HG03175 (cell line): ENCODE results near the gene DSE.
A peak's percentile ranks its signal among the peaks of the same experiment; 100 is the strongest.

Source experiments
- ATAC-seq: cut with Tn5 transposase; IDR thresholded peaks from one replicate; pipeline ENCODE4 v1.9.1; 2021; ENCODE audit warnings: mild to moderate bottlenecking, moderate library complexity; ENCODE audit not compliant: unreplicated experiment

DSE gene

GRCh38 chr6:116359835-116360234, 10.9 kb upstream of the DSE start:
- no peak for ATAC-seq

DNA sequence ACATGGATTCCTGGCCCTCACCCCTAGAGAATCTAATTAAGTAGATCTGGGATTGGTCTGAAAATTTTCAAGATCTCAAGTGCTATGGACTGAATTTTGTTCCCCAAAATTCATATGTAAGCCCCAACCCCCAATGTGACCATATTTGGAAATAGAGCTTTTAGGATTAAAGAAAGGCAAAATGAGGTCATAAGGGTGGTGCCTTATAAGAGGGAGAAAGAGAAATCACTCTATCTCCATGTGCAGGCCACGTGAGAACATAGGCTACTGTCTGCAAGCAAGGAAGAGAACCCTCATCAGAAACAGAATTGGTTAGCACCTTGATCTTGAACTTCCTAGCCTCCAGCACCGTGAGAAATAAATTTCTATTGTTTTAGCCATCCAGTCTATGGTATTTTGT, 8.5 kb upstream of the DSE start:
- ATAC-seq, result no peak

DNA sequence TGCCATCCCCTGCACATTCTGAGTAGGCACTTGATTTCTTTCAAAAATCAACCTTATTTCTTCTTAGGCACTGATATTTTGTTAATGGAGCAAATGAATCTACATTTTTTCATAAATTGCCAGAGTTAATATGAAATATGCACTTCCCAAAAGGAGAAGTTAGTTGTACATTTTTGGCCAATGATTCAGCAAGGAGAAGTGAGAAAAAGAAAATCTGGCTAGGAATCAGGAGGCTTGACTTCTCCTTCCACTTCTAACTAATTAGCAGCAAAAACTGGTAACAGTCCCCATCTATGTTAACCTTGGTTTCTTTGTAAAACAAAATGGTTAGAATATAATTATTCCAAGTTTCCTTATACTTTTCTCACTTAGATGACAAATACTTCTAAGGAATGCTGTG, 7.0 kb upstream of the DSE start:
- ATAC-seq, result no peak

DNA sequence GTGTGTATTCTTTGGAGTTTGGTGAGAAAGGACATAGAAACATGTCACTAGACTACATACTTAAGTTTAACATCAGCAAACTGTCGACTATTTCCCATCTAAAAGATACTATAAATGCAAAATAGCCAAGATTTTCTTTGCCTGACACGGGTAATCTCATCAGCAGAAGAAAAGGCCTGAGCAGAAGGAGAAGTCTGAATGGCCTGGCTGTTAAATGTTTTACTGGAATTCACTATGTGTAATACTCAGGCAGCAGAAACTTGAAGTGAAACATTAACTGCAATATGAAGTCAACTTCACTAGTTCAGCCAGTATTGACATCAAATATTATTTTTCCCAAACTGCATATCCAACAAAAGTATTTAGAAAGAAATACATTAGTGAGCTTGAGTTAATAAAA, 6.4 kb upstream of the DSE start:
- no peak for ATAC-seq

DNA sequence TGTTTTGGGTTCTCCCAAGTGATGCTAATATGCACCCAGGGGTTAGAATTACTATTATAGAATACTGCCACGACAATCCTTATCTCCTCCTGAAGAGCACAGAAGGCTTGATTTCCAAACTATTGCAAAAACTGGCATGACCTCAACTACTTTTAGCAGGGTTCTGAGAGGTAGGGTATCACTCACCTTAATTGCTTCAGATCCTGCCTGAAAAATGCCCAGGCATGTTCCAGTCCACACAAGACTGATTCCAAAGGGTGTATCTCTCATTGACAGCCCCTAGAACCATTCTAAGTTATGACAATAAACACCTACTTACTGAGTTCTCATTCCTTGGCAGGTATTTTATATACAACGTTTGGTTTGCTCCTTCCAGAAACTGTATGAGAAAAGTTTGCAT, 5.0 kb upstream of the DSE start:
- ATAC-seq, result no peak

GRCh38 chr6:116366740-116367275, 3.9 kb upstream of the DSE start:
- no peak for ATAC-seq

DNA sequence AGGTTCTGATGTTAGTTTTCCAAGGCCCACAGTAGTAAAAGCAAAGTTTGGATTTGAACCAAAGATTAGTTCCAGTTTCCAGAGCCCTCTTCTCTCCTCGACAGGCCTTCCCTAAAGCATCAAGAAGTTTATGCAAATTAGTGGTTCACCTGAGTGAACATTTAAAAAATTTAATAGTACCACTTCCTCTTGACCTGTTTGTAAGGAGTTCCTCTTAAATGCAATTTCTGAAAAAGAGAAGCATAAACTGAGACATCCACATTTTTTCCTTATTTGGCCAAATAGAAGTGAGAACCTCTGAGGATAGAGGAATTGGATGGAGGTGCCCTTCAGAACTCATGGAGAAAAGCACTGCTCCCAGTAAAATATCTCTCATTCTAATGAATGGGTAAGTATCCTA, 1.2 kb upstream of the DSE start:
- peak; percentile 47 for ATAC-seq

DNA sequence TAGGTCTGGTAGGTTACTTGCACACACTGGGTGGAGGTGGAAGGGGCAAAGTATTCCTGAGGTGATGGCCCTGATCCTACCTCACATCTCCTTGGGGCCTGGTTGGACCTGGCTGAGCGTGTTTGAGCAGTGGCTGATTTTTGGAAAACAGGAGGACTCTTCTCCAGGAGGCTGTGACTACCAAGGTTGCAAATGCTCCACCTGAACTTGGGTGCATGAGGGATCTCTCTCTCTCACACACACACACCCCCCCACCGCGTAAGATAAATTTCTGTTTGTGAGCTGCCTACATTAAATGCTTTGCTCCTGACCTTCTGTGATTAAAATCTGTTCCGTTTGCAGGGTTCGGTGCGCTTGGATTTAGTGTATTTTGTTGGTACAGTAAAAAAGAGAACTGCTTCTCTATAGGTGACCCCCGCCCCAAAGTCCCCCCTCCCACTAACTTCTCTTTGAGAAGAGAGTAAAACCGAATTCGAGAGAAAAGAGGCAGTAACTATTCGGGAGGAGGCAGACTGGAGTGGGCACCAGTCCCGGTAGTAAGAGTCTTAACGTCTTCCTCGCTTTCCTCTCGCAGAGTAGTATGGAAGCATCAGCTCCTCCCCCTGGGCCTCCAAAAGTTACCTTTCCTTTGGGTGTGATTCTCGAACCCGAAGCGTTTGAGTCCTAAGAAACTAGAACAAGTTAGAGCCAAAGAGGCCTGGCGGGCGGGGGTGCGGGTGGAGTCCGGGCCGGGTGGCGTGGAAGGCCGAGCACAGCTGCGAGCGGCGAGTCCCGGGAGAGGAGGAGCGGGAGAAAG, 585 bp upstream of the DSE start:
- peak; percentile 43 for ATAC-seq

- ATAC-seq, result peak; percentile 39
Observed at GRCh38 chr6:116371120-116371917, 572 bp downstream of the DSE start.

DNA sequence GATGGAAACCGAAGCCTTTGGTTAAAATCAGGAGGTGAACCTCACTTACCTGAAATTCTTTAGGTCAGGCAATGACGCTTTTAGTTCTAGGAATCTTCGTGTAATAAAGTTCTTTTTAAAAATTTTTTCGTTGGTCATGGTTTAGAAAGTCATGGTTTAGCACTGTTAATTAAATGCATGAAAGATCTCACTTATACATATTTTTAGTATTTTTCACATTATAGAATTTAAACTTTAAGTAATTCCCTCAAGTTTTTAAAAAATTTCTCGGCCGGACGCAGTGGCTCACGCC, 1.1 kb downstream of the DSE start:
- no peak for ATAC-seq

DNA sequence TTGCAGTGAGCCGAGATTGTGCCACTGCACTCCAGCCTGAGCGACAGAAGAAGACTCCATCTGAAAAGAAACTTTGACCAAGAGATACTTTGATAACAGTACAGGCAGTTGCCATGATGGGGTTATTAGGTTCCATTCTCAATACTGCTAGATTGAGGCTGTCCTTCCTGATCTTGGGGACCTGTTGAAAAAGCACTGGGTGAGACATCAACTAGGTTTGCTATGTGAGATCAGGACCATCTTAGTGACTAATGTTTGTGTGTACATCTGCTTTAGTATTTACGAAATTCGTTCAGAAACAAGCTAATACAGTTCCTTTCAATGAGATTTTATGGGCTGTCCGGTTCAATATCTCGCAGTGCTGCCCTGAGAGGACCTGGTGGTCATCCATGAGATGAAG, 2.6 kb downstream of the DSE start:
- no peak for ATAC-seq

GRCh38 chr6:116373940-116374339, 3.2 kb downstream of the DSE start:
- no peak for ATAC-seq

DNA sequence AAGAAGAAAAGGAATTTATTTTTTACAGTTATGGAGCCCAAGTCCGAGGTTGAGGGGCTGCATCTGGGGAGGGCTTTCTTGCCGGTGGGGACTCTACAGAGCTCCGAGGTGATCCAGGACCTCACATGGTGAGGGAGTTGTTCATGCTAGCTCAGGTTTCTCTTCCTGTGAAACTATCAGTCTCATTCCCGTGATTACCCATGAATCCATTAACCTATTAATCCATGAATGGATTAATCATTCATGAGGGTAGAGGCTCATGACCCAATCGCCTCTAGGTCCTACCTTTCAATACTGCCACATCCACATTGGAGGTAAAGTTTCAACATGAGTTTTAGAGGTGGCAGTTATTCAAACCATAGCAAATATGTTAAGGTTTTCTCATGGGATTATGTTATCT, 3.8 kb downstream of the DSE start:
- ATAC-seq, result no peak

GRCh38 chr6:116375262-116375661, 4.5 kb downstream of the DSE start:
- ATAC-seq, result no peak

DNA sequence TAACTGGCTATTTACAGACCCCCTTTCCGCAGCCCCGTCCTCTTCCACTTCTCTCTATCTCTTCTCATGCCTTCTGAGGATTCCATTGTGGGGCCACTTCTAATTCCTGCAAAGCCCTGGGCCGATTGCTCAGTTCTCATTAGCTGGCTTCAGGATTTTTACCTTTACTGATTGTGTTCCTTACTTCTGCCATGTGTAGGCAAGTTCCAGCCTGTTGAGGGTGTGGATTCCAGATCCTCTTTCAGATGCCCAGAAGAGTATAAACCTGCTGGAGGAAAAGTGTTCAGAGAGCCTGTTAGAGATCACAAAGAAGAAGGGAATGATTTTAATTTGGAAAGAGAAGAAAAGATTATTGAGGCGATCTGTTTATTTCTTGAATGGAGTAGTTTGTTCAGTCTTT, 5.4 kb downstream of the DSE start:
- ATAC-seq, result no peak

- no peak for ATAC-seq
Observed at GRCh38 chr6:116379764-116380163, 9.0 kb downstream of the DSE start.

DNA sequence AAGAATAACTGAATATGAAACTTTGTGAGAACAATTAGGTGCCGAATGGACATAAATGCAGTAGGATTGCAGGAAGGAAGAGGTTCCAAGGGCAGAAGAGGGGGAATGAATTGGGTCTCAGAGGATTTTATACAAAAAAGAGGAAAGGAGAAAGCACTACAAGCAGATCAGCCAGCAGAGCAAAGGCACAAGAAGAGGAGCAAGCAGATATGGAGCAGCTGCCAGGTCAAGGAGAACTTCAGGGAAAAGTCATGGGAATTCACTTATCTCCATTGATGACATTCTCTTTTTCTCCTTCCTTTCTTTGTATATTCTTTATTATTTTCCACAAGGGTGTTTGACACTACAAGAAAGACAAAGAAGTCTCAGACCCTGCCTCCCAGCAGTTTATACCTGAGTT, 9.6 kb downstream of the DSE start:
- no peak for ATAC-seq

DNA sequence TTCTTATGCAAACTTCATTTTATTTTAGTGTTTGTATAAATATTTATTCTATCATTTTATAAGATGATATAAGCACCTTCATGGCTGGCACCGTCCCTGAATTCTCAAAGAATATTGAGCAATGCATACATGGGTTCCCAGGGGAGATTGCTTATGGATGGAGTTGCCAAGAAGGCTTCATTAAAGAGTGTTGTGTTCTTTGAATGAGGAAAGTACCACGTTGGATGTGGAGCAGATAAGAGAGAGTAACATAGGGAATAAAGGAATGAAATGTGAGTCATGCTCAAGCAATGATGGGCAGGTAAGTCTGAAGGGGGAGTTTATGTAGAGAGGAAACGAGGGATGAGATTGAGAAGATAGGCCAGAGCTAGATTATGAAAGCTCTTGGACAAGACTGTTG, 10.3 kb downstream of the DSE start:
- ATAC-seq, result no peak

DNA sequence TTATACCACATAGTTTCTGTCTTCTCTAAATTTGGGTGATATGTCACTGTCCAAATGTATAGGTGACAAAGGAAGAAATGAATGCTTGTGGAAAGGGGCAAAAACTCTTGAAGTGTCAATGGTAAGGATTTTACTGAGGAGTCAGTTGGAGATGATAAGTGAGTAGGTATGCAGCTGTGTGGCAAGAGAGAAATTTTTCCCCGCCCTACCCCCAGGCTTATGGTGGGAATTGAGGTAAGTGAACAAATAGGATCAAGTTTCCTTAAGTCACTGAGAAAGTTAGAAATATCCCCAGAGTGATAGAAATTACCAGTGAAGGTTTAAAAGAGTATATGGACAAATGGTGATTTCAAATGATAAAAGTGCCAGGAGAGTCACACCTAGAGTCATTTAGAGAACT, 11.8 kb downstream of the DSE start:
- no peak for ATAC-seq

DNA sequence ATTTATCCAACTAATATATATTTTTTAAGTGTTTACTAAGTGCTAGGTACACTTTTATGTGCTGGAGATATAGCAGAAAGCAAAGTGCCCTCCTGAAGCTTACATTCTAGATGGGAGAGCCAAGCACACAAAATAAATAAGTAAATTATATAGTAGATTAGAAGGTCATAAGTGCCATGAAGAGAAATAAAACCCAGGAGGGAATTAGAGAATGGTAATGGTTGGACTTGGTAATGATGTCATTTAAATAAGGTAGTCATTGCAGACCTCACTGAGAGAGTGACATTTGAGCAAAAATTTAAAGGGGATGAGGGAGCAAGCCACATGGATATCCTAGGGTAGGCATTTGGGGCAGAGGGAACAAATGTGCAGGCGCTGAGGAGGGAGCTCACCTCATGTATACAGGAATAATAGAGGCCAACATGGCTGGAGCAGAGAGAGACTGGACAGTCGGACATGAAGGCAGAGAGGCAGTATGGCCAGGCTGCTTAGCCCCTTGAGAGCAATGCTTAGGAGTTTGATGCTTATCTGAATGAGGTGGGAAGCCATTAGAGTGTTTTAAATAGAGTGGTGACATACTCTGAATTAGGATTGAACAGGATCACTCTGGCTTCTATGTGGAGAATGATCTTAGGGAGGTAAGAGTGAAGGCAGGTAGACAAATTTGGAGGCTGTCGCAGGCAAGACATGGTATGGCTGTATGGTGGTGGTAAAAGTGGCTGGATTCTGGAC, 14.1 kb downstream of the DSE start:
- ATAC-seq, result no peak

DNA sequence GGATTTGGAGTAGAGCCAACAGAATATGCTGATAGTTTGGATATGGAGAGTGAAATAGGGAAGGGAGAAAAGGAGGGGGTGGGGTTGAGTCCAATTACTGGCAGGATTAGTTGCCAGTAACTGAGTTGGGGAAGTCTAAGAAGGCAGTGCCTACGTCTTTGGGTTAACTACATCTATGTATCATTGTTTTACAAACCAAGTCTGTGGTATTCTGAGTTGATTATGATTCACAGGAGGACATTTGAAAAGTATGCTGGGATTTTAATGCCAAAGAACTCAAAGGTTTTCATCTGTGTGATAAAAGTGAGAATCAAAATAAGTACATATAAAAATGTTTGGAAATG, 14.7 kb downstream of the DSE start:
- ATAC-seq, result no peak

GRCh38 chr6:116385921-116386320, 15.2 kb downstream of the DSE start:
- ATAC-seq, result no peak
